Renal pelvis (tissue), 4 donors: ENCODE data around the gene NPR2. TPM values are rescaled to one million over a fixed set of nuclear protein-coding genes. Genes with fewer than 3 reads are reported as not detected.

Experiments
- DNase-seq: peaks from one replicate; pipeline ENCODE4 v3.0.0-alpha.2; 2013
- polyA plus RNA-seq, 3 donors: library from polyadenylated mRNA; unstranded; fragments of 120-200 nt; gene quantifications; one replicate each; pipeline ENCODE4 v1.2.1, GENCODE V29; 2013; ENCODE audit not compliant: insufficient read length in 3 of 3

The NPR2 gene
- polyA plus RNA-seq, 3 donors, result 24.5 to 29.4 (median 28.2) TPM

DNA sequence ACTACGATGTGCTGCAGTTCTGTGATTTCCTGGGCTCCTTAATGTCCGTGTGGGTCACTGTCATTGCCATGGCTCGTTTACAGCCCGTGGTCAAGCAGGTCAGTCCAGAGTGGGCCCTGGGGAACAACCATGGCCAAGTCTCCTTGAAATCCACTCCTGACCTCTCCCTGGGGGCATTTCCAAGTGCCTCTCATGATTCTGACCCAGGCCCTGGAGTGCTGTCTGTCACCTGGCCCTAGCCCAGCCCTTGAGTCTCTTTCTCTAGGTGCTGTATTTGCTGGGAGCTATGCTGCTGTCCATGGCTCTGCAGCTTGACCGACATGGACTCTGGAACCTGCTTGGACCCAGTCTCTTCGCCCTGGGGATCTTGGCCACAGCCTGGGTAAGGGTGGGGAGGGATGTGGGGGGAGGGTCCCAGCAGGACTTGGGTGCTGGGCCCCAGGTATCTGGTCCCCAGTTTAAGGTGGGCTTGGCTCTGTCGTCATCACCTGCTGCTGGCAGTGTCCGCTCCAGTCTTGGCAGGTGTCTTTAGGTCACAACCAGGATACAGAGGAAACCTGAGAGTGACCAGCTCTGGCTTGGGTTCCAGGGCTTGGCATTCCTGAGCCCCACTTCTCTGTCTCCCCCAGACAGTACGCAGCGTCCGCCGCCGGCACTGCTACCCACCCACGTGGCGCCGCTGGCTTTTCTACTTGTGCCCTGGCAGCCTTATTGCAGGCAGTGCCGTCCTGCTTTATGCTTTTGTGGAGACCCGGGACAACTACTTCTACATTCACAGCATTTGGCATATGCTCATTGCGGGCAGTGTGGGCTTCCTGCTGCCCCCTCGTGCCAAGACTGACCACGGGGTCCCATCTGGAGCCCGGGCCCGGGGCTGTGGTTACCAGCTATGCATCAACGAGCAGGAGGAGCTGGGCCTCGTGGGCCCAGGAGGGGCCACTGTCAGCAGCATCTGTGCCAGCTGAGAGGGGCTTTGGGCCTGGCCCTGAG, 61.8 kb downstream of the NPR2 start:
- no peak for DNase-seq

DNA sequence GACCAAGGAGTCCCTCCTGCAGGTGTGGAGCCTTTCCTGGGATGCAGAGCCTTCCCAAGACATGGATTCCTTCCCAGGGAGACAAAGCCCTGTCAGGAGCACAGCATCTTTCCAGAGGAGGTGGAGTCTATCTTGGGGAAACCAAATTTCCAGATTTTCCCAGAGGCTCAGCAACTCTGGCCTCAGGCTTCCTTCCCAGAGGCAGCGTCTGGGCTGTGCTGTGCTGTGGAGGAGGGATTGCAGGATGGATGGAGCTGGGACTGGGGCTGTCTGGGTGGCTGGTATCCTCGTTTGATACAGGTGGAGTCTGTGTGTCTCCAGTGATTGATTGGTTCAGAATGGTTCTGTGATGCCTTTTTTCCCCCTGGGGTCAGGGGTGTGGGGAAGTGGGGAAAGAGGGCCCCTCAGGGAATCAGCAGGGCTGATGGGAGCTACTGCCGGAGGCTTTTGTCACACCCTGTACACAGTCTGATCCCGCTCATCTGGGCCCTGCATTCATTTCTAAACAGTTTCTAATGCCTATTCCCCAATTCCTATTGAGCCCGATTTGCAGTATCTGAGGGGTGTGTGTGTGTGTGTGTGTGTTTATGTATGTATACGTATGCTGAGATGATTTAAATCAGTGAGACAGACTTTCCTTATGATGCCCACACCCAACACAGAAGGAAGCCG, 62.8 kb downstream of the NPR2 start:
- DNase-seq, result no peak

DNA sequence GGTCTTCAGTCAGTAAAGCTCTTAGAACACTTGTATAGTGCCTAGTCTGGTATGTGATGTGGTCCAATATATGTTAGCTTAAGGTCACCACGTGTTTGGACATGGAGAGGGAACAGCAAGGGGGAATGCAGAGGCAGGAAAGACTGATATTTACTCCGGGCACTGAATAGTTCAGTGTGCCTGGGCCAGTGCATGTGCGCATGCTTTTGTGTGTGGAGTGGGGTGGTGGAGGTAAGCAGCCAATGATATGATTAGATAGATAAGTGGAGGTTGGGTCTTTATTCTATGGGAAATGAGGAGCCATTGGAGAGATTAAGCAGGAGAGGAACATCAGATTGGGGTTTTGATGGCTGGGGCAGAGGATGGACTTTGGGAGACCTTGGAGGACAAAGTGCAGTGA, 64.8 kb downstream of the NPR2 start:
- no peak for DNase-seq

DNA sequence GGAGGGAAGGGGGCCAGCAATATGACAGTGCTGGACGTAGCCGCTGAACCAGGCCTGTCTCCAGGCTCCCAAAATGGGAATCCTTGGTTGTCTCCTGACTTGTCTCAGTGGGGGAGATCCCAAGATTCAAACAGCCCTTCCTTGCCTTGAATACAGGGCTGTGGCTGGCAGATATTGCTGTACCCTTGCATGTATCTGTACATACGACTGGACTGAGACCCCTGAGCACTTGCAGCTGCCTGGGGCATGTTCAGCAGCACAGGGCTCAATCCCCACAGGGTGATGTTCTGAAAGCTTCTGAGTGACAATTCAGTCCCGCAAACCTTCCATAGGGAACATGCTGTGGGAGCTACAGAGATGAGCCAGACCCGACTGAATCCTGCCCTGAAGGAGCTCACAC, 65.5 kb downstream of the NPR2 start:
- DNase-seq, result no peak

DNA sequence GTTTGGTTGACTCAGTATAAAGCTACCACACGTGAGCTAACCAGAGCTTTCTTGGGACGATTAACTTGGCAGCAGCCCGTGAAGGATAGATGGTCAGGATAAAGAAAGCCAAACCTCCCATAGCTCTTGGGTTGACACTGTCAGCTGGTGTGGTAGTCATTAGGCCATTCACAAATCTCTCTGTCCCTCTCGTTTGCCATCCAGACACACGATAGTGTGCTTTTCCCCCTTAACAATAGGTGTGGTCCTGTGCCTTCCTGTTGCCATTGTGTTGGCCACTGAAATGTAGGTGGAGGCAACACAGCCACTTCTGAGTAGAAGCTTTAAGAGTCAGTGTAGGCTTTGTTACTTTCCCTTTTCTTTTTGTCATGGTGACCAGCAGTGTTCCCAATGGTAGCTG, 67.1 kb downstream of the NPR2 start:
- DNase-seq, result no peak

Other genes starting within 250 kb of the NPR2 start
- 10 to 100 TPM; 44.2 to 46.7 (median 46.4) TPM for gene TESK1, start 186.3 kb upstream of the NPR2 start, polyA plus RNA-seq
- 1 to 10 TPM; 2.8 to 4.5 (median 4.1) TPM for gene CD72, start 173.2 kb upstream of the NPR2 start, polyA plus RNA-seq
- gene SIT1, start 140.7 kb upstream of the NPR2 start, polyA plus RNA-seq, result under 1 TPM; 0.32 to 0.58 (median 0.33) TPM
- gene RMRP, start 133.6 kb upstream of the NPR2 start, polyA plus RNA-seq, result not detected
- gene CCDC107, start 133.3 kb upstream of the NPR2 start, polyA plus RNA-seq, result 10 to 100 TPM; 16.9 to 21.1 (median 18.5) TPM
- gene ARHGEF39, start 126.4 kb upstream of the NPR2 start, polyA plus RNA-seq, result 10 to 100 TPM in 2 of 3 donors, 1 to 10 TPM in 1; 8.7 to 14.0 (median 12.9) TPM
- under 1 TPM; 0.34 to 0.94 (median 0.57) TPM for gene CA9, start 117.7 kb upstream of the NPR2 start, polyA plus RNA-seq
- gene TPM2, start 101.7 kb upstream of the NPR2 start, polyA plus RNA-seq, result 100 to 1,000 TPM; 142 to 173 (median 160) TPM
- 100 to 1,000 TPM; 164 to 188 (median 181) TPM for gene TLN1, start 59.4 kb upstream of the NPR2 start, polyA plus RNA-seq
- 10 to 100 TPM; 40.1 to 42.5 (median 40.9) TPM for gene CREB3, start 58.9 kb upstream of the NPR2 start, polyA plus RNA-seq
- gene GBA2, start 42.4 kb upstream of the NPR2 start, polyA plus RNA-seq, result 100 to 1,000 TPM in 2 of 3 donors, 10 to 100 TPM in 1; 94.4 to 139 (median 127) TPM
- 10 to 100 TPM; 28.7 to 31.8 (median 31.1) TPM for gene RGP1, start 42.3 kb upstream of the NPR2 start, polyA plus RNA-seq
- 1 to 10 TPM in 1 of 3 donors, under 1 TPM in 1, not detected in 1; 0.70 to 1.3 TPM for gene MSMP, start 37.3 kb upstream of the NPR2 start, polyA plus RNA-seq
- gene SPAG8, start 20.7 kb downstream of the NPR2 start, polyA plus RNA-seq, result 1 to 10 TPM; 5.5 to 8.6 (median 6.0) TPM
- gene HINT2, start 23.5 kb downstream of the NPR2 start, polyA plus RNA-seq, result 10 to 100 TPM; 51.8 to 60.2 (median 59.5) TPM
- gene FAM221B, start 37.1 kb downstream of the NPR2 start, polyA plus RNA-seq, result under 1 TPM; 0.09 to 0.41 (median 0.12) TPM
- 10 to 100 TPM; 30.2 to 36.2 (median 31.1) TPM for gene TMEM8B, start 37.6 kb downstream of the NPR2 start, polyA plus RNA-seq
- under 1 TPM in 2 of 3 donors, not detected in 1; 0.06 to 0.22 TPM for gene OR13J1, start 78.8 kb downstream of the NPR2 start, polyA plus RNA-seq
- under 1 TPM in 1 of 3 donors, not detected in 2; 0.64 TPM for gene HRCT1, start 114.6 kb downstream of the NPR2 start, polyA plus RNA-seq
- 1 to 10 TPM; 1.3 to 1.9 (median 1.8) TPM for gene SPAAR, start 117.9 kb downstream of the NPR2 start, polyA plus RNA-seq
- gene OR2S2, start 166.6 kb downstream of the NPR2 start, polyA plus RNA-seq, result not detected
- gene RECK, start 245.3 kb downstream of the NPR2 start, polyA plus RNA-seq, result 10 to 100 TPM; 25.4 to 28.1 (median 26.5) TPM